HUES48 (cell line): ENCODE measurements around the gene TEKTIP1.

Experiments
- H3K27ac ChIP-seq: one replicate; pipeline ENCODE4 v1.7.0; 2013; ENCODE audit warnings: low read depth, low read length, inconsistent platforms
- H3K27me3 ChIP-seq: 2 replicates; pipeline ENCODE4 v1.6.1; 2013; ENCODE audit warnings: mild to moderate bottlenecking, low read length; ENCODE audit not compliant: control insufficient read depth, insufficient read depth
- H3K36me3 ChIP-seq: 2 replicates; pipeline ENCODE4 v1.6.1; 2013; ENCODE audit warnings: low read length; ENCODE audit not compliant: control insufficient read depth, insufficient read depth
- H3K4me1 ChIP-seq: 2 replicates; pipeline ENCODE4 v1.6.1; 2013; ENCODE audit warnings: mild to moderate bottlenecking, low read length; ENCODE audit not compliant: control insufficient read depth, insufficient read depth
- H3K4me3 ChIP-seq: 2 replicates; pipeline ENCODE4 v1.5.1; 2013; ENCODE audit warnings: mild to moderate bottlenecking, low read depth, low read length
- H3K9ac ChIP-seq: 2 replicates; pipeline ENCODE4 v1.6.1; 2013; ENCODE audit warnings: mild to moderate bottlenecking, low read depth, low read length, moderate library complexity
- H3K9me3 ChIP-seq: 2 replicates; pipeline ENCODE4 v1.6.1; 2013; ENCODE audit warnings: low read length; ENCODE audit not compliant: control insufficient read depth, insufficient read depth

The TEKTIP1 gene

DNA sequence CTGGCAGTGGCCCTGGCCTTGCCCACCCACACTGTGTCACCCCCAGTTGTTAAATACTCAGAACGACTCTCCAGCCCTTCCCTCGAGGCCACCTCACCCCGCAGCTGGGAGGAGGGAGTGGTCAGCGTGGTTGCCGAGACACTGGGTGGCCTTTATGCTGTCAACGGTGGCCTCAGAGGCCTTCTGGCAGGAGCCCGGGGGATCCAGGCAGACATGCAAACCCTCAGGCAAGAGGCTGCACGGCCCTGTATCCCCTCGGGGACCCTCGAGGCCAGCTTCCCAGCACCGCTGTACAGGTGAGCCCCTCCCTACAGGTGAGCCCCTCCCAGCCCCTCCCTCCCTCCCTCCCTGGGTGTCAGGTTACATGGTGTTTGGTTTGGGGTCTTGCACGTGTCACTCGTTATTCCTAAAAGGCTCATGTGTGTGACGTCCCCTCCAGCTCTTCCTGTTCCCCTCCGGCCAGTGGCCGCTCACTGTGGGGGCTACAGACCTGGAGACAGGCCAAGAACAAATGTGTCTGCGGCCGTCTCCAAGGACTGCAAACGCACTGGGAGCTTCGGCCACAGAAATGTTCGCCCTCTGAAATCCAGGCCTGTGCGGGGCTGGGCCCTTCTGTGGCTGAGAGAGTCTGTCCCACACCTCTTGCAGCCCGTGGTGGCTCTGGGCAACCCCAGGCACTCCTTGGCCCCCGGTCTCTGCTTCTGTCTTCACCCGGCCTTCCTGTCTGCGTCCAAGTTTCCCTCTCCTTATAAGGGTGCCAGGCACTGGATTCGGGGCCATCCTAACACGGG lies at the start of gene TEKTIP1:
Gene TEKTIP1, plus strand, starts transcription at position 210 of the 791 bp plus-strand sequence. Its CDS starts 4 bp downstream, at position 214.
- Histone ChIP-seq H3K4me3 (no peak within 1 kb of the TSS), H3K4me1 (no peaks in the 10 kb centered on the region), H3K27me3 (no peaks in the 10 kb centered on the region), H3K27ac (peak within 1 kb of the TSS; percentile 35), H3K9me3 (no peaks in the 10 kb centered on the region), H3K9ac (no peak within 1 kb of the TSS), H3K36me3 (peaks cover 16% of the 10 kb centered on the region)

- H3K36me3 ChIP-seq, result peaks cover 34% of the 10 kb centered on the region
- H3K4me3 ChIP-seq, result no peak overlapping the region
- no peaks in the 10 kb centered on the region for H3K9me3 ChIP-seq
- H3K9ac ChIP-seq, result no peak overlapping the region
- H3K4me1 ChIP-seq, result no peaks in the 10 kb centered on the region
- no peak overlapping the region for H3K27ac ChIP-seq
- no peaks in the 10 kb centered on the region for H3K27me3 ChIP-seq
Observed at GRCh38 chr19:3491396-3492119, 47.4 kb upstream of the TEKTIP1 start.

GRCh38 chr19:3492131-3492839 lies 46.7 kb upstream of the TEKTIP1 start:
- H3K36me3 ChIP-seq, result peaks cover 41% of the 10 kb centered on the region
- H3K9me3 ChIP-seq, result no peaks in the 10 kb centered on the region
- no peak overlapping the region for H3K27ac ChIP-seq
- H3K4me1 ChIP-seq, result no peaks in the 10 kb centered on the region
- no peak overlapping the region for H3K9ac ChIP-seq
- no peak overlapping the region for H3K4me3 ChIP-seq
- H3K27me3 ChIP-seq, result no peaks in the 10 kb centered on the region

DNA sequence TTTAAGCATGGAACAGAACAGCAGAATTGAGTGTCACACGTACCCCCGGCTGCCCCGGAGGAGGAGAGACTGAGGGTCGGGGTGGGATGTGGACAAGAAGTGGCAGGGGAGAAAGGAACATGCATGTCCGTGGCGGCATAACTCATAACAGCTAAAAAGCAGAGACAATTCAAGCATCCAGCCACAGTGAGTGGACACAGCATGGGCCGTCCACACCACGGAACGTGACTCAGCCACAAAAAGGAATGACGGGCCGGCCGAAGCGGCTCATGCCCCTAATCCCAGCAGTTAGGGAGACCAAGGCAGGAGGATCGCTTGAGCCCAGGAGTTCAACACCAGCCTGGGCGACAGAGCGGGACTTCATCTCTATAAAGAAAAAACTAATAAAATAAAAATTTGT lies 46.1 kb upstream of the TEKTIP1 start:
- Histone ChIP-seq H3K36me3 (peaks cover 44% of the 10 kb centered on the region), H3K27me3 (no peaks in the 10 kb centered on the region), H3K4me3 (no peak overlapping the region), H3K9ac (no peak overlapping the region), H3K9me3 (no peaks in the 10 kb centered on the region), H3K4me1 (no peaks in the 10 kb centered on the region), H3K27ac (no peak overlapping the region)

GRCh38 chr19:3493651-3494050 lies 45.3 kb upstream of the TEKTIP1 start:
- no peaks in the 10 kb centered on the region for H3K4me1 ChIP-seq
- H3K27ac ChIP-seq, result no peak overlapping the region
- no peak overlapping the region for H3K4me3 ChIP-seq
- H3K36me3 ChIP-seq, result peaks cover 44% of the 10 kb centered on the region
- H3K9me3 ChIP-seq, result no peaks in the 10 kb centered on the region
- H3K9ac ChIP-seq, result no peak overlapping the region
- H3K27me3 ChIP-seq, result no peaks in the 10 kb centered on the region

GRCh38 chr19:3494051-3494450 lies 44.9 kb upstream of the TEKTIP1 start:
- Histone ChIP-seq H3K36me3 (peaks cover 44% of the 10 kb centered on the region), H3K27me3 (no peaks in the 10 kb centered on the region), H3K27ac (no peak overlapping the region), H3K9ac (no peak overlapping the region), H3K9me3 (no peaks in the 10 kb centered on the region), H3K4me3 (no peak overlapping the region), H3K4me1 (no peaks in the 10 kb centered on the region)

GRCh38 chr19:3494559-3494958 lies 44.4 kb upstream of the TEKTIP1 start:
- Histone ChIP-seq H3K9me3 (no peaks in the 10 kb centered on the region), H3K4me1 (no peaks in the 10 kb centered on the region), H3K9ac (no peak overlapping the region), H3K36me3 (peaks cover 44% of the 10 kb centered on the region), H3K4me3 (no peak overlapping the region), H3K27me3 (no peaks in the 10 kb centered on the region), H3K27ac (no peak overlapping the region)

GRCh38 chr19:3496392-3497273 lies 42.3 kb upstream of the TEKTIP1 start:
- no peak overlapping the region for H3K27ac ChIP-seq
- H3K9ac ChIP-seq, result no peak overlapping the region
- no peak overlapping the region for H3K4me3 ChIP-seq
- no peaks in the 10 kb centered on the region for H3K4me1 ChIP-seq
- no peaks in the 10 kb centered on the region for H3K27me3 ChIP-seq
- no peaks in the 10 kb centered on the region for H3K9me3 ChIP-seq
- peaks cover 42% of the 10 kb centered on the region for H3K36me3 ChIP-seq

- H3K4me1 ChIP-seq, result no peaks in the 10 kb centered on the region
- no peak overlapping the region for H3K27ac ChIP-seq
- no peaks in the 10 kb centered on the region for H3K9me3 ChIP-seq
- H3K9ac ChIP-seq, result no peak overlapping the region
- H3K27me3 ChIP-seq, result no peaks in the 10 kb centered on the region
- H3K36me3 ChIP-seq, result peaks cover 30% of the 10 kb centered on the region
- H3K4me3 ChIP-seq, result no peak overlapping the region
Observed at GRCh38 chr19:3497757-3498520, 41.0 kb upstream of the TEKTIP1 start.
